ENCODE results near the gene IGFL1.
"Not testable (repeated sequence)": the region's sequence is repeated elsewhere in the genome, so short reads cannot be mapped to it uniquely, and the experiment has no call there.

Gene IGFL1

DNA sequence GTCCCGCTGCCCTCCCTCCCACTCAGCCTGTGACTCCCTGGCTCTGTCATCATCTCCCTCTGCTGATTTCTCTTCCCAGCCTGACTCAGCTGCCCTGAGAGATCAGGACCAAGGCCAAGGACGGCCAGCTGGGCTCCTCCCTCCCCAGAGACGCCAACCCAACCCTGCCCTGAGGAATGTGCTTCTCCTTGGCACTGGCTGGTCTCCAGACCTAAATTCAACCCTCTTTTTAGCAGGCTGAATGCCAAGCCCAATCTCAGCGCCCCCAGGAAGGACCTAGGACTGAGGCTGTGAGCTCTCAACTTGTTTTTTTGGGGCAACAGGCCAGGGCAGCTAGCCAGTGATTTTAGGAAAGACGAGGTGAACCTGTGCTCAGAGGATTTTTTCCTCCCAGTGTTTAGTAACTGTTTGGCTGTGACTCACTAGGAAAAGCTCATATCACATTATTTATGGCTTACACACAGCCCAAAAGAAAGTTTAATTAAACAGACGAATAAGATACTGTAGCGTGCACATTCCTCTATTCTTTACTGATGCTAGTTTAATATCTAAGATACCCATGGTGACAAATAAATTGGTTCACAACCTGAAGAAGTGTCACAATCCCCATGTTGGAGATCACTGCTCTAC is 7.4 kb upstream of the IGFL1 start:
- TF ChIP-seq, protein P1, sequence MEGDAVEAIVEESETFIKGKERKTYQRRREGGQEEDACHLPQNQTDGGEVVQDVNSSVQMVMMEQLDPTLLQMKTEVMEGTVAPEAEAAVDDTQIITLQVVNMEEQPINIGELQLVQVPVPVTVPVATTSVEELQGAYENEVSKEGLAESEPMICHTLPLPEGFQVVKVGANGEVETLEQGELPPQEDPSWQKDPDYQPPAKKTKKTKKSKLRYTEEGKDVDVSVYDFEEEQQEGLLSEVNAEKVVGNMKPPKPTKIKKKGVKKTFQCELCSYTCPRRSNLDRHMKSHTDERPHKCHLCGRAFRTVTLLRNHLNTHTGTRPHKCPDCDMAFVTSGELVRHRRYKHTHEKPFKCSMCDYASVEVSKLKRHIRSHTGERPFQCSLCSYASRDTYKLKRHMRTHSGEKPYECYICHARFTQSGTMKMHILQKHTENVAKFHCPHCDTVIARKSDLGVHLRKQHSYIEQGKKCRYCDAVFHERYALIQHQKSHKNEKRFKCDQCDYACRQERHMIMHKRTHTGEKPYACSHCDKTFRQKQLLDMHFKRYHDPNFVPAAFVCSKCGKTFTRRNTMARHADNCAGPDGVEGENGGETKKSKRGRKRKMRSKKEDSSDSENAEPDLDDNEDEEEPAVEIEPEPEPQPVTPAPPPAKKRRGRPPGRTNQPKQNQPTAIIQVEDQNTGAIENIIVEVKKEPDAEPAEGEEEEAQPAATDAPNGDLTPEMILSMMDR (IDR thresholded peaks at IDR 0.05; ENCODE audit: control extremely low read depth, extremely low read depth, low read depth, missing control alignments) = no peak
- POLR2A ChIA-PET = no interaction called here
- CTCF ChIA-PET = no interaction called here
- no peak for DNase-seq (ENCODE audit: extremely low spot score)

- CTCF ChIA-PET; POLR2A ChIA-PET; DNase-seq (ENCODE audit: extremely low spot score): not testable (repeated sequence)
These were observed 5.8 kb upstream of the IGFL1 start for GRCh38 chr19:46223787-46224186.

- TF ChIP-seq, protein P1 (IDR thresholded peaks at IDR 0.05; ENCODE audit: control extremely low read depth, extremely low read depth, low read depth, missing control alignments) = no peak
- CTCF ChIA-PET = no interaction called here
- POLR2A ChIA-PET = no interaction called here
- no peak for DNase-seq (ENCODE audit: extremely low spot score)
These were observed 4.8 kb upstream of the IGFL1 start for GRCh38 chr19:46224773-46225172.

DNA sequence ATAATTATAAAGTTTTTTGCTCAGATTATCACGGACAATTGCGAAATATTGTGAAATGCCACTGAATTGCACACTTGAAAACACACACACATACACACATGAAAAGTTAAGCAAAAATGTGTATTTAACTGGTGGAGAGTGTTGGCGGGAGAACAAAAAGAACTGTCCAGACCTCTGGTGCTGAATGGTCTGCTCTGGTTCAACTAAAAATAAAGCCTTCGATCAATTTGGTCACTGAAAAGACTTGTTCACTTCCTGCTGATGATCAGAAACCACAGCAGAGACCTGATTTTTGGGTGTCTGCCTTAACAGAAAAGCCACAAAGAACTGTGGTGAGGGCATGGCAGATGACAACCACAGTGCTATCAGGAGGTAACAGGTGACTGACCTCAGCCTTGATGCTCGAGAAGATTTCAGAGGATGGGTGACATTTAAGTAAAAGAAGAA is 4.0 kb upstream of the IGFL1 start:
- ChIA-PET CTCF (no interaction called here), POLR2A (no interaction called here)
- no peak for DNase-seq (ENCODE audit: extremely low spot score)
- TF ChIP-seq, protein P1 (IDR thresholded peaks at IDR 0.05; ENCODE audit: control extremely low read depth, extremely low read depth, low read depth, missing control alignments) = no peak

GRCh38 chr19:46226438-46226973 is 3.0 kb upstream of the IGFL1 start:
- TF ChIP-seq, protein P1 (IDR thresholded peaks at IDR 0.05; ENCODE audit: control extremely low read depth, extremely low read depth, low read depth, missing control alignments) = no peak
- no peak for DNase-seq (ENCODE audit: extremely low spot score)
- POLR2A ChIA-PET = no interaction called here
- CTCF ChIA-PET = no interaction called here

GRCh38 chr19:46232029-46232428 is 2.5 kb downstream of the IGFL1 start:
- CTCF ChIA-PET = no interaction called here
- DNase-seq (ENCODE audit: extremely low spot score) = no peak
- POLR2A ChIA-PET = no interaction called here
- TF ChIP-seq, protein P1 (IDR thresholded peaks at IDR 0.05; ENCODE audit: control extremely low read depth, extremely low read depth, low read depth, missing control alignments) = no peak

DNA sequence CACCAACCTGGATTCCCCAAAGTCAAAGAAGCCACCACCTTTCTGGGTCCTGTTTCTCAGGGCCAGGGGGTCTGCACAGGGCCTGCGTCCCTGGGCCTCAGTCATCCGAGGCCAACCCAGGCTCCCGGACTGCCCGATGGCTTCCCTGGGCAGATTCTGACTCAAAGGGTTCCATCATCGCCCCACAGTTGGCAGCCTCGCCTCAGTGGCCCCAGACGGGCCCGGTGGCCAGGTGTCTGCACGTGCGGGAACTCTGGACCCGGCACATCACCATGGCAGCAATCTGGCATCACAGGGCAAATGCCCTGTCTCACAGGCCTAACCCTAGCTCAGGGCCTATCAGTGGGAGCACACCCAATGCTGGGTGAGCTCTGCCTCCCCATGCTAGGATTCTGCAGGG is 2.9 kb downstream of the IGFL1 start:
- POLR2A ChIA-PET = no interaction called here
- DNase-seq (ENCODE audit: extremely low spot score) = no peak
- CTCF ChIA-PET = no interaction called here
- TF ChIP-seq, protein P1 (IDR thresholded peaks at IDR 0.05; ENCODE audit: control extremely low read depth, extremely low read depth, low read depth, missing control alignments) = no peak

Data from GM10248 (cell line).